IPS DF 6.9 (cell line): ENCODE measurements around the gene FOXP1.
"Not testable (repeated sequence)": the region's sequence is repeated elsewhere in the genome, so short reads cannot be mapped to it uniquely, and the experiment has no call there.

Experiments used
- DNase-seq: peaks from one replicate; pipeline ENCODE4 v3.0.0-alpha.2; 2013; ENCODE audit warnings: low read depth, low spot score
- H3K27ac ChIP-seq: one replicate; pipeline ENCODE4 v1.5.1; 2013; ENCODE audit warnings: low read length, control low read depth
- H3K27me3 ChIP-seq: 2 replicates; pipeline ENCODE4 v1.6.1; 2013; ENCODE audit warnings: mild to moderate bottlenecking, low read length; ENCODE audit not compliant: control insufficient read depth, insufficient read depth
- H3K36me3 ChIP-seq: 2 replicates; pipeline ENCODE4 v1.6.1; 2013; ENCODE audit warnings: low read length; ENCODE audit not compliant: control insufficient read depth, insufficient read depth
- H3K4me1 ChIP-seq: 2 replicates; pipeline ENCODE4 v1.6.1; 2013; ENCODE audit warnings: low read length; ENCODE audit not compliant: control insufficient read depth, insufficient read depth
- H3K4me3 ChIP-seq: 2 replicates; pipeline ENCODE4 v1.5.1; 2013; ENCODE audit warnings: mild to moderate bottlenecking, low read length
- H3K9me3 ChIP-seq: 2 replicates; pipeline ENCODE4 v1.6.1; 2013; ENCODE audit warnings: low read length, inconsistent platforms; ENCODE audit not compliant: control insufficient read depth, insufficient read depth
- WGBS: extraction: QIAGEN DNeasy Blood & Tissue Kit; methylation state at CpG from one replicate; pipeline ENCODE4 v1.1.7; 2013; ENCODE audit warnings: mixed read lengths, missing lambda C conversion rate; ENCODE audit not compliant: insufficient read length, insufficient coverage; 5-methylcytosine and 5-hydroxymethylcytosine counted together

The FOXP1 gene

GRCh38 chr3:71533588-71533987, 49.9 kb downstream of the FOXP1 start:
- no CpG with 5 or more reads among the region's 4 CpGs for WGBS
- H3K36me3 ChIP-seq: no peaks in the 10 kb centered on the region
- H3K4me3 ChIP-seq: no peak overlapping the region
- H3K27ac ChIP-seq: no peak overlapping the region
- H3K27me3 ChIP-seq: no peaks in the 10 kb centered on the region
- no peak for DNase-seq
- H3K9me3 ChIP-seq: no peaks in the 10 kb centered on the region
- no peaks in the 10 kb centered on the region for H3K4me1 ChIP-seq

- no peak overlapping the region for H3K27ac ChIP-seq
- no peaks in the 10 kb centered on the region for H3K27me3 ChIP-seq
- H3K9me3 ChIP-seq: no peaks in the 10 kb centered on the region
- H3K4me1 ChIP-seq: no peaks in the 10 kb centered on the region
- no CpG with 5 or more reads among the region's 6 CpGs for WGBS
- no peaks in the 10 kb centered on the region for H3K36me3 ChIP-seq
- DNase-seq: no peak
- no peak overlapping the region for H3K4me3 ChIP-seq
Measured at GRCh38 chr3:71532639-71533395, 50.7 kb downstream of the FOXP1 start.

GRCh38 chr3:71530903-71531530, 52.5 kb downstream of the FOXP1 start:
- Histone ChIP-seq H3K4me1 (no peaks in the 10 kb centered on the region), H3K27me3 (no peaks in the 10 kb centered on the region), H3K36me3 (no peaks in the 10 kb centered on the region), H3K9me3 (no peaks in the 10 kb centered on the region), H3K4me3 (no peak overlapping the region), H3K27ac (no peak overlapping the region)
- WGBS: no CpG with 5 or more reads among the region's 9 CpGs
- no peak for DNase-seq

- Histone ChIP-seq H3K27ac (no peak overlapping the region), H3K4me1 (no peaks in the 10 kb centered on the region), H3K27me3 (no peaks in the 10 kb centered on the region), H3K9me3 (no peaks in the 10 kb centered on the region), H3K36me3 (no peaks in the 10 kb centered on the region), H3K4me3 (no peak overlapping the region)
- no peak for DNase-seq
- WGBS: no CpG with 5 or more reads among the region's 2 CpGs
Measured at GRCh38 chr3:71528816-71529215, 54.7 kb downstream of the FOXP1 start.

GRCh38 chr3:71526448-71526847, 57.1 kb downstream of the FOXP1 start:
- H3K4me3 ChIP-seq, H3K27me3 ChIP-seq, H3K27ac ChIP-seq, H3K9me3 ChIP-seq, DNase-seq, H3K36me3 ChIP-seq, H3K4me1 ChIP-seq: not testable (repeated sequence)
- no CpG with 5 or more reads among the region's 9 CpGs for WGBS

- Histone ChIP-seq H3K36me3 (no peaks in the 10 kb centered on the region), H3K27me3 (no peaks in the 10 kb centered on the region), H3K9me3 (no peaks in the 10 kb centered on the region), H3K27ac (no peak overlapping the region), H3K4me1 (peaks cover 2% of the 10 kb centered on the region; the same call in 1 of the 2 replicates), H3K4me3 (no peak overlapping the region)
- DNase-seq: no peak
- WGBS: no CpG with 5 or more reads among the region's 3 CpGs
Measured at GRCh38 chr3:71525391-71525790, 58.1 kb downstream of the FOXP1 start.

GRCh38 chr3:71524672-71525071, 58.9 kb downstream of the FOXP1 start:
- Histone ChIP-seq H3K4me3 (no peak overlapping the region), H3K9me3 (no peaks in the 10 kb centered on the region), H3K36me3 (no peaks in the 10 kb centered on the region), H3K4me1 (peaks cover 2% of the 10 kb centered on the region; the same call in 1 of the 2 replicates), H3K27ac (no peak overlapping the region), H3K27me3 (no peaks in the 10 kb centered on the region)
- DNase-seq: no peak
- no CpG with 5 or more reads among the region's 7 CpGs for WGBS

GRCh38 chr3:71523628-71524027, 59.9 kb downstream of the FOXP1 start:
- no CpG with 5 or more reads among the region's 4 CpGs for WGBS
- Histone ChIP-seq H3K36me3 (no peaks in the 10 kb centered on the region), H3K27me3 (no peaks in the 10 kb centered on the region), H3K4me1 (peaks cover 2% of the 10 kb centered on the region; the same call in 1 of the 2 replicates), H3K9me3 (no peaks in the 10 kb centered on the region), H3K4me3 (no peak overlapping the region), H3K27ac (no peak overlapping the region)
- no peak for DNase-seq

- Histone ChIP-seq H3K4me1 (peaks cover 2% of the 10 kb centered on the region; the same call in 1 of the 2 replicates), H3K27me3 (no peaks in the 10 kb centered on the region), H3K4me3 (no peak overlapping the region), H3K9me3 (no peaks in the 10 kb centered on the region), H3K36me3 (no peaks in the 10 kb centered on the region), H3K27ac (no peak overlapping the region)
- no peak for DNase-seq
- WGBS: no CpG with 5 or more reads among the region's 7 CpGs
Measured at GRCh38 chr3:71521940-71522876, 61.3 kb downstream of the FOXP1 start.

- H3K4me1 ChIP-seq: peaks cover 2% of the 10 kb centered on the region; the same call in 1 of the 2 replicates
- DNase-seq: no peak
- H3K27me3 ChIP-seq: no peaks in the 10 kb centered on the region
- no peaks in the 10 kb centered on the region for H3K9me3 ChIP-seq
- no peak overlapping the region for H3K4me3 ChIP-seq
- no peaks in the 10 kb centered on the region for H3K36me3 ChIP-seq
- no peak overlapping the region for H3K27ac ChIP-seq
- no CpG with 5 or more reads among the region's 4 CpGs for WGBS
Measured at GRCh38 chr3:71521021-71521352, 62.5 kb downstream of the FOXP1 start.
